ENCODE measurements around the gene STK32C.
"Not testable (repeated sequence)": the region's sequence is repeated elsewhere in the genome, so short reads cannot be mapped to it uniquely, and the experiment has no call there.

The STK32C gene

DNA sequence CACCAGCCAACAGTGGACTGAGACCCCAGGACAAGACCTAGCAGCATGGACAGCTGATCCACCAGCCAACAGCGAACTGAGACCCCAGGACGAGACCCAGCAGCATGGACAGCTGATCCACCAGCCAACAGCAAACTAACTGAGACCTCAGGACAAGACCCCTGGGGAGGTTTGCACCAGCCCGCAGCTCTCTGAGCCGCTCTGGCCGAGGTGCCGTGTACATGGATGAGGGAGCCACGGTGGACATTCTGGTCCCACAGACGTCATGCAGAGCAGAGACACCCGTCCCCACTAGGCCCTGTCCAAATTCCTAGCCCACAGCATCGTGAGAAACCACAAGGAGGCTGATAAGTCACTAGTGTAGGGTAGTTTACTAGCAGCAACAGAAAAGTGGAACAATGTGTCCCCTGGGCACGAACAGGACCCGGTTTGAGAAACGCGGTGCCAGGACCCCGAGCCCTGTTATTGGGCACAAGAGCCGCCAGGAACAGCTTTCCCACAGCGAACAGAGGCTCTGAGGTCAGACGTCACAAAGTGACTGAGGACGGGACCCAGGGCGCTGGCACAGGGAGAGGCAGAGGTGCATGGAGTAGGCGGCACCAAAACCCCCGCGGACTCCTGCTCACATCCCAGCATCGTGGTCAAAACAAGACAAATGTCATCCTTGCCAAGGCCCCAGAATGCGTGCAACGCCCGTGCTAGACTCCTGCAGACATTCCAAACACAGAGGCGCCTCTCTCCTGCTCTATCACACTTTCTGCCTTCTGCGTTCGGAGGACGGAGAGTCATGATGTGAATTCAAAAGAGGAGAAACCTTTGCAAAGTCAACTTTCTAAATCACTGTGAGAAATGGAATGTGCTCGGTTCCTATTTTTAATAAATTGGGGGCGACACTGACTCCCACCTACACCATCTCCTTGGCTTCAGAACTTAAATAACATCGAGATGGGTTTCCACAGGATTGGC, 8.1 kb downstream of the STK32C start:
- DNase-seq: no peak

DNA sequence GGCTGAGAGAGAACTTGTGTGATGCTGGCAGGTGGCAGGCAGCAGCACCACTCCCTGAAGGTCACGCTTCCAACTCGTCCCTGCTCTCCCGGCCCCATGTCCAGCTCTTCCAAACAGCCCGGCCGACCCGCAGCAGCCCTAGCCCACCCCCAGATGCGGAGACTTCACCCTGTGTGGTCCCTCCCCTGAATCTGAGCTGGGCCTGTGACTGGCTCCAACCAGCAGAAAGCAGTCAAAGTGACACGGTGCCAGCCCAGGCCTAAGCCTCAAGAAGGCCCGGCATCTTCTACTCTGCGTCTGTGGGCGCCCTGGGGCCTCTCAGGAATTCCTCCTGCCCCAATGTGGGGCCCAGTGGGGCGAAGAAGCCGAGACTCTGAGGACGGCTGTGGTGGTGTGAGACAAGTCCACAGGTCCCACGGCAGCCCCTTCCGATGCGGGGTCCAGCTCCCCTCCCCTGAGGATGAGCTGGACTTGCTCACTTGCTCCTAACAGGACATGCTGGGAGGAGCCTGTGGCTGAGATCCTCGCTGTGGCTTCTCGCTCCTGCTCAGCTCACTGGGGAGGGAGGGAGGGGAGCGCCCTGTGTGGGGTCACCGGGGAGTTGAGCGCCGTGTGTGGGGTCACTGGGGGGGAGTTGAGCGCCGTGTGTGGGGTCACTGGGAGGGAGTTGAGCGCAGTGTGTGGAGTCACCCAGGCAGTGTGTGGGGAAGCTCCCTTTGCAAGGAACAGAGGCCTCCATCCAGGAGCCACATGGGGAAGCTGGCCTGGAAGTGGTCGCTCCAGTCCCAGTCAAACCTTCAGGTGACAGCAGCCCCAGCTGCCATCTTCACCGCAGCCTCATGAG, 9.5 kb downstream of the STK32C start:
- DNase-seq: peak; percentile 20

DNA sequence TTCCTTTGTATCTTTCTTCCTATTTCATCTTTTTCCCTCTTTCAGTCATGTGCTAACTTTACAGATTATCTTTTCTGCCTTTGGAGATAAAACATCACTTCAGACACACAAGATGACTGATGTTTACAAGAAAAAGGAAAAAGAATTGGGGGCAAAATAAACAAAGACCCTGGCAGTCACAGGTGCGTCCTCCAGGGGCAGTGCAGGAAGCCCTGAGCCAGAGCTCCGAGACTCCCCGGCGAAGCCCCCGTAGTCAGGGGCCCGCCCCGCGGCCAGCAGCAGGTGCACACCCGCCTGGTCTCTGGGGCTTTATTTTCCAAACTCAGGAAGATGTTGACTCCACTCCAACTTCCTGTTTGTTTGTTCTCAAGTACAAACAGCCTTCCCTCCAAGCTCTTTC, 10.2 kb downstream of the STK32C start:
- no peak for DNase-seq

DNA sequence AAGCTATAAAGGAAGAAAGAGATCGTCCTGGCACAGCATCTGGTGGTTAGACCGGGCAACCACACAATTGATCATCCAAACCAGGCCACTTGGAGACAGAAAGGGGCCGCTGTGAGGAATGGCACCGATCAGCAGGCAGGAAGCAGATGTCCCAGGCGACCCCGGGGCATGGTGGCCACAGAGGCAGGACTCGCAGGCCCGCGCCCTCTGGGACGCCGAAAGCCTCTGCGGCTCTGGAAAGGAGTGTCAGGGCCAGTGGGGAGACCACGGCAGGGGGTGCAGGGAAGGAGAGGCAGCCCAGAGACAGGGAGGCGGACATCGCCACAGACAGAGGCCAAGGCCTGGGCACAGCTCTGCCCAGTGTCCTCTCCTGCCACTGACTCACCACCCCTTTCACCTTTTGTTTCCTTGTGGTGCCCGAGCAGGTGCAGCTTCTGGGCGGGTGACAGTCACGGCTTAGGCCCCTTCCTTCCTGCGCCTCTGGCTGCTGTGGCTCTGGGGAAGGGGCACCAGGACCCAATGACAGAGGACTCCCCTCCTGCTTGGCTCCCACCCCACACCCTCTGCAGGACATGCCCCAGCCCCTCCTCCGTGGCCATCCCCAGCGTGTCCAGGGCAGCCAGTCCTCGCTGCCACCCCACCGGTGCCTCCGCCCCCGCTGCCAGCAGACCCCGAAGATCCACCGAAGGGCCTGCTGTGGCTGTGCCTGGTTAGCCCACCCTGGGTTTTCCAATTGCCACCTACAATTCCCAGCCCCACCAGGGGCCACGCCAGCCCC, 10.9 kb downstream of the STK32C start:
- peak; percentile 11 for DNase-seq

DNA sequence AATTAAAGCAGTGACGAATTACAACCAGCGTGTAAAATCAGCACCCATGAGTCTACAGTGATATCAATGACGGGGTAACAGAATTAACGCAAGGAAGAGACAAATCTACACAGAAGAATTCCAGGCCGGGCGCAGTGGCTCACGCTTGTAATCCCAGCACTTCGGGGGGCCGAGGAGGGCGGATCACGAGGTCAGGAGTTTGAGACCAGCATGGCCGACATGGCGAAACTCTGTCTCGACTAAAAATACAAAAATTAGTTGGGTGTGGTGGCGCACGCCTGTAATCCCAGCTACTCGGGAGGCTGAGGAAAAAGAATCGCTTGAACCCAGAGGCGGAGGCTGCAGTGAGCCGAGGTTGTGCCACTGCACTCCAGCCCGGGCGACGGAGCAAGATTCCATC, 12.3 kb downstream of the STK32C start:
- not testable (repeated sequence) for DNase-seq

DNA sequence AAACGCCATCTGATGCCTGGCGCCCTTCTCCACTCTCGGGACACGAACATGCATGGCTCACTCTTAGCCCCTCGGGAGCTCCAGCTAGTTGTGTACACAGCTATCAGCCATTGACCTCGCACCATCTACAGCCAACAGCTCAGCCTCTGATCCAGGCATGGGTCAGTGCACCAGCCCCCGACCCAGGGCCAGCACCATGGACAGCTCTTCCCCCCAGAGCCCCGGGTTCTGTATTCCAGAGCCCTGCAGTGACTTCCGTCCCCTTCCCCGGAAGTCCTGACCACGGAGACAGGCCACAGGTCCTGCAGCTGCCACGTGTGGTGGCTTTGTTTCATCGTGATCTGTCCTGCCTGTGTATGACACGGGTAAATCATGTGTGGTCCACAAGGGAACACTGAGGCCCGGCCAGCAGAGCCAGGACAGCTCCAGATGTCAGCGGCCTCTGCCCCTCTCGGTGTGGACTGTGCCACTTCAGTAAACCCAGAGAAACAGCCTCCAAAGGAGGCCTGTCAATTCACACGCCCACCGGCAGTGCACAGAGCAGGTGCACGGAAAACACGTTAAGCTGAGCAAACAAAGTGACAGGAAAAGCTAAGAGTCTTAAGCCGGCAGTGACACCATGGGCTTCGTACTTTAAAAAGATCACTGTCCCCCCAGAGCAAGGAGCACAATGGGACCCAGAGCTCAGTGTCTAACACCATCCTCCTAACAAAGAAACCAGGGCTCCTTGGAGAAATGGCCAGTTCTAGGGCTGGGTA, 13.0 kb downstream of the STK32C start:
- no peak for DNase-seq

DNA sequence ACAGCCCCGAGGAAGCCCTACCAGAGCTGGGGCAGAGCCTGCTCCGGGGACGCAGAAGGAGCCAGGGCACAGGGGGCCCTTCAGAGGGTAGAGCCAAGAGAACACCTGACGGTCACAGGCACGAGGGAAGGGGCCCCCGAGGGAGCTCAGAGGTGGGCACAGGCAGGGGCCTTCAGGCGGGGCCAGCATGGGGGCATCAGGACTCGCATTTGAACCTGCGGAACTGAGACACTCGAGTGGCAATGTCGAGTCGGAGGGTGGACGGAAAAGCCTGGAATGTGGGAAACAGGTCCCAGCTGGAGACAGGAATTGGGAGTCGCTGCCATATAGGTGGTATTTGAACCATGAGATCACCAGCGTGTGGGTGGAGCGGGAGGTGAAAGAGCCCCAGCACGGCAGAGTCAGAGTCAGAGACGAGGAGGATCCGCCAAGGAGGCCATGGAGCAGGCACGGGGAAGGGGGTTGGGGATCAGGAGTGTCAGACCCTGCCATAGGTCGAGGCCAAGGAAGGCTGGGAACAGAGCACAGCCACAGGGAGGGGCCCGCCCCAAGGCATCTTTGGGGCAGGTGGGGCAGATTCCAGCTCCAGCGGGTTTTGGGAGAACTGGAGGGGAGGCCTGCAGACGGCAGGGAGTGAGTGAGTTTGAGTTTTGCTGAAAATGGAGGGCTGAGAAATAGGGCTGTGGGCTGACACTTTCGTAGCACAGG, 13.8 kb downstream of the STK32C start:
- DNase-seq: no peak

DNA sequence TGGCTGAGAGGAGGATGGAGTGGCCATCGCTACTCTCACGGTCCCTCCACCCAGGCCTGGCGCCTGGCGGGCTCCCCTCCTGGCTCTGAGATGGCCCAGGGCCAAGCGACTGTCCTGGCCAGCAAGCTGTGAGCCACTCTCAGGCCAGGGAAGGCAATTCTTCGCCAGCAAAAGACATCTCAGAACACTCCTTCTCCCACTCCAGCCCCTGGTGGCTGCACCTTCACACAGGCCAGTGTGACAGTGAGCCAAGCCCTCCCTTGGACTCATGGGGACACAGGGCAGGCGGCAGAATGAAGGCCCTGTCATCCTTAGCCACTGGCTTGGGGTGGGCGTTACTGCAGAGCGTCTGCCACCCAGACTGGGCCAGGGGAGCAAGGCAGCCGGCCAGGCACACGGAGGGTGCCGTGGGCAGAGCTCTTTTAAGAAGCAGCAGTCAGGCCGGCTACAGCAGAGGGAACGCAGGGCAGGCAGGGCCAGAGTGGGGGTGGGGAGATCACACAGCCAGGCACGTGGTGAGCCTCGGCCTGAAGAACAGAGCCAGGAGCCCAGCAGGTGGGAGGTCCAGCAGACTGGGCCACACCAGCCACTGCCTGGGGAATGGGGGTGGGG, 14.4 kb downstream of the STK32C start:
- no peak for DNase-seq

DNA sequence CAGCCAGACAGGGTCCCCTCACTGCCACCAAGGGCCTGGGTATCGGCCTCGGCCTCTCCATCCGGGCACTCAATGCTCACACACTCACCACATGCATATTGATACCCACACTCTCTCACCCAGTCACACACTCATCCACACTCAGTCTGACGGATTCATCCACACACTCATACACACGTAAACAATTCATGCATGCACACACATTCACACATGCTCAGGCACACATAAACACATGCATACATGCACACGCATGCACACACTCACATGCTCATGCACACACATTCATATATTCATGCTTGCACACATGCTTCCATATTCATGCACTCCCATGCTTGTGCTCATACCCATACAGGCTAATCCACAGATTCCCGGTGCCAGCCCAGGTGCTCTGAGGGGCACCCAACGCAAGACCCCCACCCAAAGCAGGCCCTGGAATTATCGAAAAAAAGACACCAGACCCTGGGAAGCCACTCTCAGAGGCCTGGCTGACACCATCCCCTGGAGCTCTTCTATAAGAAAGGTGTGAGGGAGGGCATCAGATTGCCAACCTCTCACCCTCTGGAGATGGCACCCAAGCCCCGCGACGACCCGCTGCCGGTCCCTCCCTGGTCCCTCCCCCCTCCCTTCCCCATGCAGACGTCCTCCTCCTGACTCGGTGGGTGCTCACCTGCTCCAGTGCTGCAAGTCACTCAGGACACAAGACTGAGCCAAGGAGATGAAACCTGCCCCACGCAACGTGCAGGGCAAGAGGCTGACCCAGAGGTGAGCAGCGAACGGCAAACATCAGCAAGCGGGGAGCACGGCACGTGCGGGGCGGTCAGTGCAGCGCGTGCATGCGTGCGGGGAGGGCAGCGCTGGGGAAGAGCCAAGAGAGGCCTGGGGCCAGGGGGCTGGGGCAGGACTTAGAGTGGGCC, 15.2 kb downstream of the STK32C start:
- no peak for DNase-seq

DNA sequence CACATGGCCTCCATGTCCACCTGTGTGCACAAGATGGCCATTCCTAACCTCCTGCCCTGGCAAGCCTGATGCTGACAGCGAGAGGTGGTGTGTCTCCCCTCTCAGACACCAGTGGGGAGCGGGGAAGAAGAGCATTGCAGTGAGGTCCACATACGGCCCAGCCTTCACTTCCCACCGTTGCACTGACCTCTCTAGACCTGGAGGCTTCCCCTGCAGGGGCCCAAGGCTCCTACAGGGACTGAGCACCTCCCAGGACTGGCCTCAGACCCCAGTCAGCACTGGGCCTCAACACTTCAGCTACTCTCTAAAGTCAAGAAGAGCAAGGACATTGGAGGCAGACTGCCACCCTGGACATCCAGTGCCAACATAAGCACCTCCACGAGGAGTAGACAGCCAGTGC, 15.9 kb downstream of the STK32C start:
- DNase-seq: no peak

DNA sequence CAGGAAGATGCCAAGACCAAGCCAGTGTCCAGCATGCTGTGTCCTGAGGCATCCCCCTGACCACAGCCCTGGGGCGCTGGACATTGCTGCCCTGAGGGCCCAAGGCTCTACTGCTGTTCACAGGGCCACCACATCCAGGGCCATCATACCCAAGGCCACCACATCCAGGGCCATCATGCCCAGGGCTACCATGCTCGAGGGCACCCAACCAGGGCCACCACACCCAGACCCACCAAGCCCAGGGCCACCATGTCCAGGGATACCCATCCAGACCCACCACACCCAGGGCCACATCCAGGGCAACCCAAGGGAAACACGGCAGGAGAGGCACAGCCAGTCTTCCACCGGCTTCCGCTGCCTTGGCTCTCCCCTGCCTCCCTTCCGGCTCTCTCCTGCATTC, 17.1 kb downstream of the STK32C start:
- DNase-seq: no peak

DNA sequence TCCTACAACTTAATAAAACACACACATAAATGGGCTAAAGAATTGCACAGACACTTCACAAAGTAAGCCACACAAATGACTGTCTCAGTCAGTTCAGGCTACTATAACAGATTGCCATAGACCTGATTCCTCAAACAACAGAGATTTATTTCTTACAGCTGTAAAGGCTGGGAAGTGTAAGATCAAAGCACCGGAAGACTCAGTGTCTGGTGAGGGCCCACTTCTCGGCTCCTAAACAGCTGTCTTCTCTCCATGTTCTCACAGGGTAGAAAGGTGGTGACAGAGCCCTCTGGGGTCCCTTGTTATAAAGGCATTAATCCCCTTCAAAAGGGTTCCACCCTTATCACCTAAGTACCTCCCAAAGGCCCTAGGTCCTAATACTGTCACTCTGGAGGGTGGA, 18.3 kb downstream of the STK32C start:
- DNase-seq: no peak

DNA sequence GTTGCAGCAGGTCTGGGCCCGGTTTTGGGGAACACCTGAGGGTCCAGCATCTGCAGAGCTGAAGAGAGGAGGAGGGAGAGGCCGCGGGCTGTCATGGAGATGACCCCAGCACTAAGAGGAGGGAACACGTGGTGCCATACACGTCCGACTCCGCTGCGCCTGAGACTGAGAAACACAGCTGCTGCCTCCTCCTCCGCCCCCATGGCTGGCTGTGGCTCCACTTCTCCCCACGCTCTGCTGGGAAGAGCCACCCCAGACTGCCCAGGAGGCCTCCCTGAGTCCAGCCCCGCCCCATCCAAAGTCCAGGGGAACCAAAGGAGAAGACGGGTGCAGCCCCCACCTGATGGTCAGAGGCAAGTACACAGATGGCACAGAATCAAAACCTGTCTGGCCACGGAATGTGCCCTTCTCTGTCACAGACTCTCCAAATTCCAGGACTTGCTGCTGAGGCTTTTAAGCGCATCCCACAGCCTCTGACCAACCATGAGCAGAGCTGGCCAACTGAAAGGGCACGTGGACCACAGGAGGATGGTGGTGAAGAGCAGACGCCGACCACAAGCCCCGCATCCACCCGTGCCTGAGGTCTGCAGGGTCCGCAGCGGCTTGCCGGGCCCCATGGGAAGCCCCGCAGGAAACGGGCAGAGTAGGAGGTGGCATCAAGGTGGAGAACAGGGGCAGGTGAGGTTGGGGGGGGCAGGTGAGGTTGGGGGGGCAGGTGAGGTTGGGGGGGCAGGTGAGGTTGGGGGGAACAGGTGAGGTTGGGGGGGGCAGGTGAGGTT, 24.0 kb downstream of the STK32C start:
- DNase-seq: no peak

DNA sequence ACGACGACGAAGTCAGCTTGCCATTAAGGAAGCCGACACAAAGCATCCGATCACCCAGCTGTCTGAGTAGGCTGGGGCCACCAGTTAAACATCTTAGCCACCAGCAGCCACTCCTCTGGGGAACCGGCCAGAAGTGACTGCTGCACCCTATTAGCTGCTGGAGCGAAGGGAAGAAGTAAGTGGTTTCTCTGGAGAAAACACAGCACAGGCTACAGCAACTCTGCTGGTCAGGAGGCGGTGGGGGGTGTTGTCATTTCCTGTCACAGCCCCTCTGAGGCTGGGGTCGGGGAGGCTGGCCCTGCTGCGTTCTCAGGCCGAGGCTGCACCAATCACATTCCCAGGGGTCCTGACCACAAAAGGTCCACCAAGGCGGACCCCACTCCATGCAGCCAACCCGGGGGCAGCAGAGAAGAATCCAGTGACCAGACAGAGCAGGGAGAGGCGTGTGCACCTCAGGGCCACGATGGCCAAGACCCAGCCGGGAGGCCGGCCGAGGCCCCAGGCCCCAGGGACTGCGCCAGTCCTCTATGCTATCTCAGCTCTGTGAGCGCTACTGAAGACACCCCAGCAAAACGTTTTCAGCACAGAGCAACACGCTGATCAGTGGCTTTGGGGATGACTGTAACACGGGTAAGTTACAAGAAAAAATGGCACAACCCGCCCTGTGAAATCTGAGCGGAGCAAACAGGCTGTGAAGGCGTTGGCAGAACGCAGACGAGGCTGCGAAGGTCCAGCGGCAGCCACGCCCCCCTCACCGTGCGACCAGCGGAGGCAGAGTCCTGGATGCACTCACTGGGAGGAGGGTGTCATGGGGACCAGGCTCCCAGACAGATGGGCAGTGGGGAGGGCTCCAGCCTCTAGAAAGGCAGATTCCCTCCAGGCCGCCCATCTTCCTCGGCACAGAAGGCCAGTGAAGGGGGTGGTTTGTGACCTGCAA, 24.8 kb downstream of the STK32C start:
- no peak for DNase-seq

DNA sequence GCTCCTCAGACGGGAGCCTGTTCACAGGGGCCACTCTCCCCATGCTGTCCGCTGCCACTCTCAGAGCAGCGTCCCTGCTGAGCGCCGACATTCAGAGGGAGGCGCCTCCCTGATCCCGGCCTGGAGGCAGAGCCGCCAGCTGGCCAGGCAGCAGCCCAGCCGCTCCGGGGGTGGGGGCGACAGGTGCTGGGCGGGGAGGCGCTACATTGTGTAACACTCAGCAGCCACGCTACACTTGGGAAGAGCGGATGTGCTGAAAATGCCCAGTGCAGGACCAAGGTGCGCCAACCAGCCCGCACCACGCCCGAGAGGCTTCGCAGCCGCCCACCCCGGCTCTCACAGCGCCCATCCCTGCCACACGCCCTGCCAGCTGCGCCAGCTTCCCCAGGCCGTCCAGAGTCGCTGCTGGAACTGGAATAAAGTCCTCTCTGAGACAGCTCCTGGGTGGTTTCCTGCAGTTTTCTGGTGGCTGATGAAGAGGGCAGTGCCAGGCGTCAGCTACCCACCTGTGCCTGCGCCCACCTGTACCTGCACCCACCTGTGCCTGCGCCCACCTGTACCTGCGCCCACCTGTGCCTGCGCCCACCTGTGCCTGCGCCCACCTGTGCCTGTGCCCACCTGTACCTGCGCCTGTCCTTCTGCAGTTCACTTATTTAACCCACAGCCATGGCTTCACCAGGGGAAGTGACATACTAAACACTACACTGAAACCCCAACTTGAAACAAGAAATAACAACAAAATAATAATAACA, 25.7 kb downstream of the STK32C start:
- no peak for DNase-seq

DNA sequence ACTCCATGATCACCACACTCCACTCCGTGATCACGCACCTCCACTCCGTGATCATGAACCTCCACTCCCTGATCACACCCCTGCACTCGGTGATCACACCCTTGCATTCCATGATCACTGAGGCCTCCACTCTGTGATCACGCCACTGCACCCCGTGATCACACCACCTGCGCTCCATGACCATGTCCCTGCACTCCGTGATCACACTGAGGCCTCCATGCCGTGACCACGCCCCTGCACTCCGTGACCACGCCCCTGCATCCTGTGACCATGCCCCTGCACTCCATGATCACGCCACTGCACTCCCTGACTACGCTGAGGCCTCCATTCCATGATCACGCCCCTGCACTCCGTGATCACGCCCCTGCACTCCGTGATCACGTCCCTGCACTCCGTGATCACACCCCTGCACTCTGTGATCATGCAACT, 27.1 kb downstream of the STK32C start:
- DNase-seq: no peak

Measured in MV-4-11 (cell line).